ENCODE data around the gene SCN5A. TPM values are rescaled to one million over a fixed set of nuclear protein-coding genes. Genes with fewer than 3 reads are reported as not detected.

SCN5A gene
- total and polyA plus RNA-seq, 2 of the 13 experiments (the other 11 are each of a cell fraction or from before 2014, with no cell fraction given), result 0.22 TPM; not detected in 1

GRCh38 chr3:38651153-38651789 lies 1.8 kb upstream of the SCN5A start (continued):
- TF ChIP-seq IRX3 (CRISPR knock-in tag; IDR thresholded peaks at IDR 0.05; ENCODE audit: borderline replicate concordance, low read depth) (0 out of 2 replicates have a peak, but pooled peaks have one; percentile 43), ARID4A (CRISPR knock-in tag; IDR thresholded peaks at IDR 0.05; ENCODE audit: borderline replicate concordance) (peak; percentile 4; the same call in 1 of the 2 replicates), ARNTL (CRISPR knock-in tag; IDR thresholded peaks at IDR 0.05) (peak; percentile 52; the same call in 1 of the 2 replicates), ZBTB43 (CRISPR knock-in tag; conservative IDR thresholded peaks at IDR 0.05) (no peak), ZNF124 (CRISPR knock-in tag; IDR thresholded peaks at IDR 0.05) (peak; percentile 71; the same call in 1 of the 2 replicates), IKZF4 (CRISPR knock-in tag; IDR thresholded peaks at IDR 0.05; ENCODE audit: borderline replicate concordance, low read depth, not compliant biosample characterization) (peak; percentile 58), MED13 (CRISPR knock-in tag; IDR thresholded peaks at IDR 0.05) (no peak), ZBTB38 (CRISPR knock-in tag; IDR thresholded peaks at IDR 0.05) (no peak), ZEB1 (IDR thresholded peaks at IDR 0.05; ENCODE audit: insufficient replicate concordance, low read depth) (no peak), RNF2 (conservative IDR thresholded peaks at IDR 0.05; ENCODE audit: low read depth) (peak; percentile 58; the same call in 1 of the 2 replicates), ZNF317 (CRISPR knock-in tag; IDR thresholded peaks at IDR 0.05) (peak; percentile 69; the same call in 1 of the 2 replicates), MTF2 (CRISPR knock-in tag; IDR thresholded peaks at IDR 0.05; ENCODE audit: borderline replicate concordance) (0 out of 2 replicates have a peak, but pooled peaks have one; percentile 53), TFDP2 (CRISPR knock-in tag; IDR thresholded peaks at IDR 0.05) (peak; percentile 64; the same call in 1 of the 2 replicates), XRCC5 (optimal IDR thresholded peaks at IDR 0.05; ENCODE audit: low read length) (peak; percentile 86), TFDP1 (CRISPR knock-in tag; IDR thresholded peaks at IDR 0.05; ENCODE audit: borderline replicate concordance) (peak; percentile 81; the same call in 1 of the 2 replicates), SALL1 (CRISPR knock-in tag; IDR thresholded peaks at IDR 0.05) (peak; percentile 57; the same call in 1 of the 2 replicates), NAIF1 (CRISPR knock-in tag; IDR thresholded peaks at IDR 0.05; ENCODE audit: borderline replicate concordance) (no peak), ELF3 (CRISPR knock-in tag; IDR thresholded peaks at IDR 0.05) (peak; percentile 11; the same call in 1 of the 2 replicates), MXI1 (IDR thresholded peaks at IDR 0.05; ENCODE audit: borderline replicate concordance, low read depth, low read length) (peak; percentile 59; the same call in 1 of the 3 replicates), ZFP1 (CRISPR knock-in tag; IDR thresholded peaks at IDR 0.05) (no peak), HOXA3 (CRISPR knock-in tag; IDR thresholded peaks at IDR 0.05) (no peak), MAX (IDR thresholded peaks at IDR 0.05) (peak; percentile 97)
